ENCODE data around the gene RHAG. TPM values are rescaled to one million over a fixed set of nuclear protein-coding genes. Genes with fewer than 3 reads are reported as not detected.

RHAG gene
- total RNA-seq, 1 experiment from 2014 or later: 0.23 TPM

- Histone ChIP-seq H3K4me3 (ENCODE audit: low read depth in 2 of 2, low read length in 2 of 2) (no peak overlapping the region), H3K4me1 (ENCODE audit: control insufficient read depth, insufficient read depth, low read length) (no peaks in the 10 kb centered on the region), H3K9me3 (ENCODE audit: control insufficient read depth, insufficient read depth, low read depth, low read length) (no peaks in the 10 kb centered on the region), H3K27ac (ENCODE audit: low read length) (no peak overlapping the region), H3K36me3 (ENCODE audit: control insufficient read depth, insufficient read depth, low read length) (no peaks in the 10 kb centered on the region), H3K27me3 (ENCODE audit: control insufficient read depth, insufficient read depth, low read length) (no peaks in the 10 kb centered on the region)
- DNase-seq (ENCODE audit: low read depth, low spot score): no peak
- ChIA-PET POLR2A (no interaction called here), CTCF (no interaction called here)
- in situ Hi-C loops (cut with HindIII; ENCODE audit: low pct_unique_long_range_greater_than_20kb, low sequenced_read_pairs): no loop called here
- intact Hi-C loops (cut with micrococcal nuclease; ENCODE audit: unreplicated experiment): no loop called here
- ATAC-seq: no peak
- TF ChIP-seq TCF7L2 (IDR thresholded peaks at IDR 0.05; ENCODE audit: low read depth, low read length) (no peak), REST (IDR thresholded peaks at IDR 0.05; ENCODE audit: insufficient read depth in 1 of 2, low read depth in 2 of 2, low read length in 1 of 2) (no peak), SIN3A (IDR thresholded peaks at IDR 0.05; ENCODE audit: borderline replicate concordance, insufficient read depth, low read depth, low read length) (no peak), CTCF (IDR thresholded peaks at IDR 0.05) (no peak), POLR2AphosphoS5 (IDR thresholded peaks at IDR 0.05; ENCODE audit: low read depth, low read length) (no peak)
- no TSS peak for BruUV-seq (replicated peaks)
Measured at GRCh38 chr6:49565261-49565660, 71.4 kb downstream of the RHAG start.

- Histone ChIP-seq H3K27me3 (ENCODE audit: control insufficient read depth, insufficient read depth, low read length) (no peaks in the 10 kb centered on the region), H3K36me3 (ENCODE audit: control insufficient read depth, insufficient read depth, low read length) (no peaks in the 10 kb centered on the region), H3K9me3 (ENCODE audit: control insufficient read depth, insufficient read depth, low read depth, low read length) (no peaks in the 10 kb centered on the region), H3K4me3 (ENCODE audit: low read depth in 2 of 2, low read length in 2 of 2) (no peak overlapping the region), H3K27ac (ENCODE audit: low read length) (no peak overlapping the region), H3K4me1 (ENCODE audit: control insufficient read depth, insufficient read depth, low read length) (no peaks in the 10 kb centered on the region)
- in situ Hi-C loops (cut with HindIII; ENCODE audit: low pct_unique_long_range_greater_than_20kb, low sequenced_read_pairs): no loop called here
- intact Hi-C loops (cut with micrococcal nuclease; ENCODE audit: unreplicated experiment): no loop called here
- ChIA-PET POLR2A (no interaction called here), CTCF (no interaction called here)
- DNase-seq (ENCODE audit: low read depth, low spot score) (no peak), ATAC-seq (no peak)
- TF ChIP-seq TCF7L2 (IDR thresholded peaks at IDR 0.05; ENCODE audit: low read depth, low read length) (no peak), REST (IDR thresholded peaks at IDR 0.05; ENCODE audit: insufficient read depth in 1 of 2, low read depth in 2 of 2, low read length in 1 of 2) (no peak), POLR2AphosphoS5 (IDR thresholded peaks at IDR 0.05; ENCODE audit: low read depth, low read length) (no peak), CTCF (IDR thresholded peaks at IDR 0.05) (no peak), SIN3A (IDR thresholded peaks at IDR 0.05; ENCODE audit: borderline replicate concordance, insufficient read depth, low read depth, low read length) (no peak)
- no TSS peak for BruUV-seq (replicated peaks)
Measured at GRCh38 chr6:49564552-49564951, 72.1 kb downstream of the RHAG start.
